IPS-11a (cell line): ENCODE measurements around the gene SHROOM4.

Experiments used
- H3K4me3 ChIP-seq: one replicate; pipeline ENCODE4 v1.5.1; 2013; ENCODE audit warnings: low read depth, low read length, control low read depth

Gene SHROOM4

GRCh38 chrX:50707955-50708699 lies 105.9 kb downstream of the SHROOM4 start:
- H3K4me3 ChIP-seq: no peak overlapping the region

- no peak overlapping the region for H3K4me3 ChIP-seq
Observed at GRCh38 chrX:50707405-50707804, 106.6 kb downstream of the SHROOM4 start.

- no peak overlapping the region for H3K4me3 ChIP-seq
Observed at GRCh38 chrX:50705042-50705441, 109.0 kb downstream of the SHROOM4 start.

GRCh38 chrX:50704360-50704759 lies 109.6 kb downstream of the SHROOM4 start:
- H3K4me3 ChIP-seq: no peak overlapping the region

- H3K4me3 ChIP-seq: no peak overlapping the region
Observed at GRCh38 chrX:50700921-50701320, 113.1 kb downstream of the SHROOM4 start.

GRCh38 chrX:50698944-50699343 lies 115.0 kb downstream of the SHROOM4 start:
- no peak overlapping the region for H3K4me3 ChIP-seq

- H3K4me3 ChIP-seq: no peak overlapping the region
Observed at GRCh38 chrX:50697691-50698090, 116.3 kb downstream of the SHROOM4 start.

- no peak overlapping the region for H3K4me3 ChIP-seq
Observed at GRCh38 chrX:50691820-50692219, 122.2 kb downstream of the SHROOM4 start.

- H3K4me3 ChIP-seq: no peak overlapping the region
Observed at GRCh38 chrX:50684871-50685270, 129.1 kb downstream of the SHROOM4 start.

GRCh38 chrX:50680990-50681389 lies 133.0 kb downstream of the SHROOM4 start:
- H3K4me3 ChIP-seq: no peak overlapping the region

GRCh38 chrX:50677789-50678188 lies 136.2 kb downstream of the SHROOM4 start:
- no peak overlapping the region for H3K4me3 ChIP-seq

GRCh38 chrX:50671661-50672060 lies 142.3 kb downstream of the SHROOM4 start:
- H3K4me3 ChIP-seq: no peak overlapping the region

- no peak overlapping the region for H3K4me3 ChIP-seq
Observed at GRCh38 chrX:50668860-50669259, 145.1 kb downstream of the SHROOM4 start.

- no peak overlapping the region for H3K4me3 ChIP-seq
Observed at GRCh38 chrX:50648156-50648555, 165.8 kb downstream of the SHROOM4 start.

GRCh38 chrX:50644496-50644895 lies 169.5 kb downstream of the SHROOM4 start:
- H3K4me3 ChIP-seq: no peak overlapping the region

GRCh38 chrX:50643525-50644137 lies 170.4 kb downstream of the SHROOM4 start:
- H3K4me3 ChIP-seq: no peak overlapping the region

GRCh38 chrX:50638123-50638522 lies 175.9 kb downstream of the SHROOM4 start:
- H3K4me3 ChIP-seq: no peak overlapping the region

GRCh38 chrX:50635817-50636365 lies 178.1 kb downstream of the SHROOM4 start:
- H3K4me3 ChIP-seq: no peak overlapping the region

- no peak overlapping the region for H3K4me3 ChIP-seq
Observed at GRCh38 chrX:50635162-50635561, 178.8 kb downstream of the SHROOM4 start.

- H3K4me3 ChIP-seq: no peak overlapping the region
Observed at GRCh38 chrX:50629774-50630173, 184.2 kb downstream of the SHROOM4 start.

- H3K4me3 ChIP-seq: no peak overlapping the region
Observed at GRCh38 chrX:50627696-50628095, 186.3 kb downstream of the SHROOM4 start.

GRCh38 chrX:50626432-50626831 lies 187.6 kb downstream of the SHROOM4 start:
- H3K4me3 ChIP-seq: no peak overlapping the region
